SK-N-SH treated with all-trans-retinoic acid at 6 μM for 48 hours (cell line): ENCODE results near the gene PRKAG2.

Experiments used
- ATAC-seq: fragments of 200-7000 bp; cut with Tn5 transposase; 3 replicates; pipeline ENCODE4 v1.9.1; 2020; ENCODE audit warnings: mild to moderate bottlenecking, moderate library complexity
- ARNTL ChIP-seq: fragments of 450-650 bp; formaldehyde crosslinking; IDR thresholded peaks from 2 replicates; pipeline ENCODE4 v1.5.0; 2020; ENCODE audit warnings: low read depth, mild to moderate bottlenecking, moderate library complexity, borderline replicate concordance
- BACH2 ChIP-seq: fragments of 250-450 bp; sonication (Bioruptor Pico); IDR thresholded peaks from 2 replicates; pipeline ENCODE4 v1.9.0; 2021; ENCODE audit warnings: mild to moderate bottlenecking, borderline replicate concordance
- CREB5 ChIP-seq: fragments of 250-450 bp; sonication (Bioruptor Pico); IDR thresholded peaks from 2 replicates; pipeline ENCODE4 v1.5.1; 2020; ENCODE audit warnings: low read depth, mild to moderate bottlenecking, moderate library complexity
- CSDC2 ChIP-seq: fragments of 250-450 bp; sonication (Bioruptor Pico); IDR thresholded peaks from 2 replicates; pipeline ENCODE4 v1.5.0; 2020; ENCODE audit warnings: mild to moderate bottlenecking, moderate library complexity
- CSRNP3 ChIP-seq: fragments of 250-450 bp; sonication (Bioruptor Pico); IDR thresholded peaks from 2 replicates; pipeline ENCODE4 v1.5.1; 2021; ENCODE audit warnings: mild to moderate bottlenecking, moderate library complexity
- ESRRG ChIP-seq: fragments of 250-450 bp; sonication (Bioruptor Pico); IDR thresholded peaks from 2 replicates; pipeline ENCODE4 v1.6.1; 2021; ENCODE audit warnings: mild to moderate bottlenecking
- OSR1 ChIP-seq: fragments of 250-450 bp; sonication (Bioruptor Pico); IDR thresholded peaks from 2 replicates; pipeline ENCODE4 v1.8.0; 2022; ENCODE audit warnings: moderate library complexity, mild to moderate bottlenecking, inconsistent platforms
- PATZ1 ChIP-seq: fragments of 250-450 bp; sonication (Bioruptor Pico); IDR thresholded peaks from 2 replicates; pipeline ENCODE4 v1.8.0; 2020; ENCODE audit warnings: mild to moderate bottlenecking, moderate library complexity, borderline replicate concordance
- PPARA ChIP-seq: fragments of 250-450 bp; sonication (Bioruptor Pico); IDR thresholded peaks from 2 replicates; pipeline ENCODE4 v1.5.0; 2020; ENCODE audit warnings: mild to moderate bottlenecking, borderline replicate concordance
- RARB ChIP-seq: fragments of 250-450 bp; sonication (Bioruptor Pico); IDR thresholded peaks from 2 replicates; pipeline ENCODE4 v1.8.0; 2021; ENCODE audit warnings: mild to moderate bottlenecking, moderate library complexity
- SNAI2 ChIP-seq: fragments of 250-450 bp; sonication (Bioruptor Pico); IDR thresholded peaks from 2 replicates; pipeline ENCODE4 v1.5.0; 2020; ENCODE audit warnings: mild to moderate bottlenecking, moderate library complexity
- TCF4 ChIP-seq: fragments of 250-450 bp; sonication (Bioruptor Pico); IDR thresholded peaks from 2 replicates; pipeline ENCODE4 v1.8.0; 2021; ENCODE audit warnings: mild to moderate bottlenecking, moderate library complexity, borderline replicate concordance
- TSHZ2 ChIP-seq: fragments of 250-450 bp; sonication (Bioruptor Pico); IDR thresholded peaks from 2 replicates; pipeline ENCODE4 v1.5.0; 2020; ENCODE audit warnings: mild to moderate bottlenecking, moderate library complexity
- ZC3H10 ChIP-seq: fragments of 250-450 bp; sonication (Bioruptor Pico); IDR thresholded peaks from 2 replicates; pipeline ENCODE4 v1.5.1; 2021; ENCODE audit warnings: mild to moderate bottlenecking, moderate library complexity
- ZNF565 ChIP-seq: fragments of 450-650 bp; formaldehyde crosslinking; conservative IDR thresholded peaks from 2 replicates; pipeline ENCODE4 v1.5.0; 2020; ENCODE audit warnings: low read depth, mild to moderate bottlenecking, moderate library complexity
- ZNF8 ChIP-seq: fragments of 450-650 bp; formaldehyde crosslinking; IDR thresholded peaks from 2 replicates; pipeline ENCODE4 v1.5.0; 2020; ENCODE audit warnings: mild to moderate bottlenecking, moderate library complexity

Gene PRKAG2

GRCh38 chr7:151590071-151590849, 286.7 kb downstream of the PRKAG2 start:
- no peak for TF ChIP-seq CREB5 (CRISPR knock-in tag)
- no peak for ATAC-seq

- TF ChIP-seq PATZ1 (no peak), CREB5 (CRISPR knock-in tag) (no peak), ZC3H10 (CRISPR knock-in tag) (no peak)
- no peak for ATAC-seq
These were observed 287.9 kb downstream of the PRKAG2 start for GRCh38 chr7:151588982-151589381.

GRCh38 chr7:151586531-151587260, 290.2 kb downstream of the PRKAG2 start:
- no peak for TF ChIP-seq CSDC2 (CRISPR knock-in tag)
- no peak for TF ChIP-seq TCF4 (CRISPR knock-in tag)
- no peak for TF ChIP-seq PPARA (CRISPR knock-in tag)
- TF ChIP-seq ZNF565 (CRISPR knock-in tag): no peak
- TF ChIP-seq ZNF8 (CRISPR knock-in tag): no peak
- no peak for TF ChIP-seq ESRRG
- ATAC-seq: no peak

- peak; percentile 62 for ATAC-seq
- TF ChIP-seq ESRRG (no peak), BACH2 (CRISPR knock-in tag) (no peak)
These were observed 291.0 kb downstream of the PRKAG2 start for GRCh38 chr7:151585744-151586393.

GRCh38 chr7:151581741-151582140, 295.2 kb downstream of the PRKAG2 start:
- ATAC-seq: no peak
- TF ChIP-seq PPARA (CRISPR knock-in tag) (no peak), CREB5 (CRISPR knock-in tag) (no peak), CSRNP3 (CRISPR knock-in tag) (no peak), OSR1 (CRISPR knock-in tag) (no peak), RARB (CRISPR knock-in tag) (no peak), SNAI2 (CRISPR knock-in tag) (no peak), ESRRG (no peak)

GRCh38 chr7:151579644-151580043, 297.3 kb downstream of the PRKAG2 start:
- no peak for ATAC-seq
- TF ChIP-seq RARB (CRISPR knock-in tag): no peak
- TF ChIP-seq TSHZ2 (CRISPR knock-in tag): no peak
- TF ChIP-seq ARNTL (CRISPR knock-in tag): no peak
- no peak for TF ChIP-seq PATZ1
- TF ChIP-seq ESRRG: no peak
